Parathyroid adenoma (tissue), 2 donors: ENCODE results near the gene CCDC198.

Source experiments
- H2AFZ ChIP-seq: fragments of 300-600 bp; sonication (generic); one replicate; pipeline ENCODE4 v1.7.0; 2017; ENCODE audit warnings: antibody characterized with exemption, mild to moderate bottlenecking
- H3K27ac ChIP-seq: fragments of 300-600 bp; sonication (generic); one replicate; pipeline ENCODE4 v1.7.0; 2017
- H3K27me3 ChIP-seq: fragments of 300-600 bp; sonication (generic); one replicate; pipeline ENCODE4 v1.7.0; 2017; ENCODE audit warnings: low read length; ENCODE audit not compliant: control insufficient read depth, insufficient read depth
- H3K36me3 ChIP-seq: fragments of 300-600 bp; sonication (generic); one replicate; pipeline ENCODE4 v1.7.0; 2017; ENCODE audit warnings: low read length; ENCODE audit not compliant: control insufficient read depth, insufficient read depth
- H3K4me1 ChIP-seq: fragments of 300-600 bp; sonication (generic); one replicate; pipeline ENCODE4 v1.7.0; 2017; ENCODE audit warnings: control low read depth
- H3K4me2 ChIP-seq: fragments of 300-600 bp; sonication (generic); one replicate; pipeline ENCODE4 v1.7.0; 2017; ENCODE audit warnings: low read length
- H3K4me3 ChIP-seq: fragments of 300-600 bp; sonication (generic); one replicate; pipeline ENCODE4 v1.7.0; 2017; ENCODE audit warnings: low read depth, low read length
- H3K79me2 ChIP-seq: fragments of 300-600 bp; sonication (generic); one replicate; pipeline ENCODE4 v1.7.0; 2017; ENCODE audit warnings: control low read depth
- H3K9ac ChIP-seq: fragments of 300-600 bp; sonication (generic); one replicate; pipeline ENCODE4 v1.7.0; 2017; ENCODE audit warnings: mild to moderate bottlenecking
- H3K9me3 ChIP-seq: fragments of 300-600 bp; sonication (generic); one replicate; pipeline ENCODE4 v1.7.0; 2017; ENCODE audit warnings: low read length; ENCODE audit not compliant: control insufficient read depth
- TF ChIP-seq, protein P1 (sequence below): fragments of 300-600 bp; sonication (generic); IDR thresholded peaks from one replicate; pipeline ENCODE4 v1.7.0; 2017; ENCODE audit warnings: antibody characterized with exemption, mild to moderate bottlenecking
- donor health status: primary hyperparathyroidism.

The CCDC198 gene

DNA sequence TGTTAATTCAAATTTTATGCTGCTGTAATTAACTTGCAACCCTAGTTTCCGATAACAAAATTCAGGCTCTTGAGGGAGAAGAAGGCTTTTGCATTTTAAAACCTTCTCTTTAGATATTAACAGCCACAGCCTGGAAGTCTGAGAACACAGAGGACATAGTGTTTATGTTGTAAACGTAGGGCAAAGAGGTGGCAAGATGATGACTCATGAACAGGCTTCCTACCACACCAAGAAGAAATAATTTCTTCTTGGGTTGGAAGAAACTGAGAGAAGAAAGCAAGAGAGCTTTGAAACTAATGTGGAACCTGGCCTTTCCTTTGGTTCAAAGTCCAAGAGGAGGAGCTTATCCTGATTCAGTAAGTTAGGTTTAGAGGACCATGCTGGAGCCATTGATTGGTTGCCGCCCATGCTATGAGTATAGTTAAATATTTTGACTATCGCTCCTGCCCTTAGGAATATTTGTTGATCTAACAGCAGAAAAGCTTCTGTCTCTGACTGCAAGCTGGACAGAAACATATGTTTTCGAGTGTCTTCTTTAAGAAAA lies 31.8 kb downstream of the CCDC198 start:
- H3K4me2 ChIP-seq, result no peak overlapping the region
- no peaks in the 10 kb centered on the region for H3K4me1 ChIP-seq
- H3K4me3 ChIP-seq, result no peak overlapping the region
- H3K27me3 ChIP-seq, result no peaks in the 10 kb centered on the region
- TF ChIP-seq, protein P1, sequence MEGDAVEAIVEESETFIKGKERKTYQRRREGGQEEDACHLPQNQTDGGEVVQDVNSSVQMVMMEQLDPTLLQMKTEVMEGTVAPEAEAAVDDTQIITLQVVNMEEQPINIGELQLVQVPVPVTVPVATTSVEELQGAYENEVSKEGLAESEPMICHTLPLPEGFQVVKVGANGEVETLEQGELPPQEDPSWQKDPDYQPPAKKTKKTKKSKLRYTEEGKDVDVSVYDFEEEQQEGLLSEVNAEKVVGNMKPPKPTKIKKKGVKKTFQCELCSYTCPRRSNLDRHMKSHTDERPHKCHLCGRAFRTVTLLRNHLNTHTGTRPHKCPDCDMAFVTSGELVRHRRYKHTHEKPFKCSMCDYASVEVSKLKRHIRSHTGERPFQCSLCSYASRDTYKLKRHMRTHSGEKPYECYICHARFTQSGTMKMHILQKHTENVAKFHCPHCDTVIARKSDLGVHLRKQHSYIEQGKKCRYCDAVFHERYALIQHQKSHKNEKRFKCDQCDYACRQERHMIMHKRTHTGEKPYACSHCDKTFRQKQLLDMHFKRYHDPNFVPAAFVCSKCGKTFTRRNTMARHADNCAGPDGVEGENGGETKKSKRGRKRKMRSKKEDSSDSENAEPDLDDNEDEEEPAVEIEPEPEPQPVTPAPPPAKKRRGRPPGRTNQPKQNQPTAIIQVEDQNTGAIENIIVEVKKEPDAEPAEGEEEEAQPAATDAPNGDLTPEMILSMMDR, result no peak
- H3K27ac ChIP-seq, result no peak overlapping the region
- H3K9me3 ChIP-seq, result no peaks in the 10 kb centered on the region
- H2AFZ ChIP-seq, result no peak overlapping the region
- H3K79me2 ChIP-seq, result no peaks in the 10 kb centered on the region
- H3K36me3 ChIP-seq, result no peaks in the 10 kb centered on the region
- no peak overlapping the region for H3K9ac ChIP-seq

DNA sequence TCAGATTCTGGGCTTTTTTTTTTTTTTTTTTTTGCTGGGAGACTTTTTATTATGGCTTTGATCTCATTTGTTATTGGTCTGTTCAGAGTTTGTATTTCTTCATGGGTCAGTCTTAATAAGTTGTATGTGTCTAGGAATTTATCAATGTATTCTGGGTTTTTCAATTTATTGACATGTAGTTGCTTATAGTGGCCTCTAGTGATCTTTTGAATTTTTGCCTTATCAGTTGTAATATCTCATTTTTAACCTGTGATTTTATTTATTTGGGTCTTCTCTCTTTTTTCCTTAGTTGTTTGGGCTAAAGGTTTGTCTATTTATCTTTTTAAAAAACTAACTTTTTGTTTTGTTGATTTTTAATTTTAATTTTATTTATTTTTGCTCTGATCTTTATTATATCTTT lies 57.7 kb downstream of the CCDC198 start:
- no peaks in the 10 kb centered on the region for H3K36me3 ChIP-seq
- no peak overlapping the region for H3K4me3 ChIP-seq
- no peaks in the 10 kb centered on the region for H3K79me2 ChIP-seq
- H3K9ac ChIP-seq, result no peak overlapping the region
- no peaks in the 10 kb centered on the region for H3K9me3 ChIP-seq
- H3K4me1 ChIP-seq, result no peaks in the 10 kb centered on the region
- H2AFZ ChIP-seq, result no peak overlapping the region
- H3K27me3 ChIP-seq, result no peaks in the 10 kb centered on the region
- TF ChIP-seq, protein P1, result no peak
- no peak overlapping the region for H3K27ac ChIP-seq
- no peak overlapping the region for H3K4me2 ChIP-seq

DNA sequence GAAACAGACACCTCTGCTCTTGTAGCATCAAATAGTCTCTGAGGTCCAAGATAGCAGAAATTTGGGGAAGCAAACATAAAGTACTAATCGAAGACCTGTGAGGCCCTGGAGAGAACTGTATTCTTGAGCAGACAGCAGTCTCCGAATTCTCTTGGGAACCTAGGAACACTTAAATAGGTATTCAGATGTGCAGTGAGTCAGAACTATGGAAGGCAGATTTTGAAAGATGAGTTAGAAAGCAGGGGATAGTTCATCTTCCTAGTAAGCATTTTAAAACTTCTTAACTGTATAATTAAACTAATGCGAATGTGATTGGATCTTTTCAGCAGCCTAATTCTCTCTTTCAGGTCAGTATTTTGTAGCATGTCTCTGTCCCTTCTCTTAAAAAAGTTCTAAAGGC lies 72.7 kb downstream of the CCDC198 start:
- no peak overlapping the region for H3K27ac ChIP-seq
- no peak overlapping the region for H3K4me3 ChIP-seq
- no peaks in the 10 kb centered on the region for H3K27me3 ChIP-seq
- H3K79me2 ChIP-seq, result no peaks in the 10 kb centered on the region
- no peak overlapping the region for H3K9ac ChIP-seq
- no peaks in the 10 kb centered on the region for H3K9me3 ChIP-seq
- TF ChIP-seq, protein P1, result no peak
- H2AFZ ChIP-seq, result no peak overlapping the region
- no peak overlapping the region for H3K4me2 ChIP-seq
- no peaks in the 10 kb centered on the region for H3K36me3 ChIP-seq
- H3K4me1 ChIP-seq, result no peaks in the 10 kb centered on the region

DNA sequence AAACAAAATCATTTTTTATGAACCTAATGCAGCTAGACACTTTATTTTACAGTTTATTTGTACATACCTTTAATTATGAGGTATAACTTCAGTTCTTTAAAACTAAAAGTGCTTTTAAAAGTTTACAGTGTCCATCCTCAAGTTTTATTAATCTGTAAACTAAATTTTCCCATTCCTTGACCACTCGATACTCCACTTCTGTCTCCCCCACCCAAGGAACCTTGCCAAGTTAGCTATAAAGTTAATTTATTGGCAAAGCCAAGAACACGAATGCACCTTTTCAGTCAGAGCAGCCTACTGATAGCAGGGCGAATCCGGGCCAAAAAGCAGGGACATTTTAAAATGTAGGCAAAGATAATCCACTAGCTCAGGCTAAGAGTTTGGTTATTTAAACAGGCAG lies 73.6 kb downstream of the CCDC198 start:
- Histone ChIP-seq H3K4me2 (no peak overlapping the region), H3K9me3 (no peaks in the 10 kb centered on the region), H3K4me1 (no peaks in the 10 kb centered on the region), H3K9ac (no peak overlapping the region), H3K4me3 (no peak overlapping the region), H3K27me3 (no peaks in the 10 kb centered on the region), H2AFZ (no peak overlapping the region), H3K36me3 (no peaks in the 10 kb centered on the region), H3K27ac (no peak overlapping the region), H3K79me2 (no peaks in the 10 kb centered on the region)
- TF ChIP-seq, protein P1, result no peak
